Epithelial cell of proximal tubule (primary cell): ENCODE results near the gene FIBIN. TPM values are rescaled to one million over a fixed set of nuclear protein-coding genes. Genes with fewer than 3 reads are reported as not detected.
A peak's percentile ranks its signal among the peaks of the same experiment; 100 is the strongest.

ENCODE experiments used
- DNase-seq: peaks from one replicate; pipeline ENCODE4 v3.0.0-alpha.2; 2011; ENCODE audit warnings: low read depth
- H3K4me3 ChIP-seq: 2 replicates; pipeline ENCODE4 v1.5.1; 2011; ENCODE audit warnings: low read depth, mild to moderate bottlenecking, low read length
- total RNA-seq: library from RNA; depleted of rRNA; stranded (reverse); fragments of >200 nt; gene quantifications from 2 replicates; pipeline ENCODE4 v1.2.3, GENCODE V29; 2015
- TF ChIP-seq, protein P1 (sequence below): conservative IDR thresholded peaks from 2 replicates; pipeline ENCODE4 v1.5.1; 2012; ENCODE audit warnings: low read depth, mild to moderate bottlenecking, low read length

FIBIN gene
- total RNA-seq, 1 donor from 2014 or later, result not detected

DNA sequence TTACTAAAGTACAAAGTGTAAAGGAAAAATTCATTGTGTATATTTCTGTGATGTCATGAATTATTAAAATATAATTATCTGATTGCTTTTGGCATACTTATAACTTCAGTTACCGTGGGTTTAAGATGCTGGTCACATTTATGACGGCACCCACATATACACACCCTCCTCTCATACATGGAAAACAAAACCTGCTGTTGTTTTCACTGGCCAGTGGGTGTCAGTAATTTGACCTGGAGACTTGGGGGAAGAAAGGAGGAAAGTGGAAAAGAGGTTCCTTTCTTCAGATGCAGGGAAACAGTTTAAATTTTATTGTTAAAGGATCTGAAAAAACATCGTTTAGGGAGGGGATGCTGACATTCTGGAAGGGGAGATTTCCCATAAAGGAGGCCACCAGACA is 46.0 kb downstream of the FIBIN start:
- no peak for DNase-seq
- no peak overlapping the region for H3K4me3 ChIP-seq
- TF ChIP-seq, protein P1, sequence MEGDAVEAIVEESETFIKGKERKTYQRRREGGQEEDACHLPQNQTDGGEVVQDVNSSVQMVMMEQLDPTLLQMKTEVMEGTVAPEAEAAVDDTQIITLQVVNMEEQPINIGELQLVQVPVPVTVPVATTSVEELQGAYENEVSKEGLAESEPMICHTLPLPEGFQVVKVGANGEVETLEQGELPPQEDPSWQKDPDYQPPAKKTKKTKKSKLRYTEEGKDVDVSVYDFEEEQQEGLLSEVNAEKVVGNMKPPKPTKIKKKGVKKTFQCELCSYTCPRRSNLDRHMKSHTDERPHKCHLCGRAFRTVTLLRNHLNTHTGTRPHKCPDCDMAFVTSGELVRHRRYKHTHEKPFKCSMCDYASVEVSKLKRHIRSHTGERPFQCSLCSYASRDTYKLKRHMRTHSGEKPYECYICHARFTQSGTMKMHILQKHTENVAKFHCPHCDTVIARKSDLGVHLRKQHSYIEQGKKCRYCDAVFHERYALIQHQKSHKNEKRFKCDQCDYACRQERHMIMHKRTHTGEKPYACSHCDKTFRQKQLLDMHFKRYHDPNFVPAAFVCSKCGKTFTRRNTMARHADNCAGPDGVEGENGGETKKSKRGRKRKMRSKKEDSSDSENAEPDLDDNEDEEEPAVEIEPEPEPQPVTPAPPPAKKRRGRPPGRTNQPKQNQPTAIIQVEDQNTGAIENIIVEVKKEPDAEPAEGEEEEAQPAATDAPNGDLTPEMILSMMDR, result peak; percentile 49

DNA sequence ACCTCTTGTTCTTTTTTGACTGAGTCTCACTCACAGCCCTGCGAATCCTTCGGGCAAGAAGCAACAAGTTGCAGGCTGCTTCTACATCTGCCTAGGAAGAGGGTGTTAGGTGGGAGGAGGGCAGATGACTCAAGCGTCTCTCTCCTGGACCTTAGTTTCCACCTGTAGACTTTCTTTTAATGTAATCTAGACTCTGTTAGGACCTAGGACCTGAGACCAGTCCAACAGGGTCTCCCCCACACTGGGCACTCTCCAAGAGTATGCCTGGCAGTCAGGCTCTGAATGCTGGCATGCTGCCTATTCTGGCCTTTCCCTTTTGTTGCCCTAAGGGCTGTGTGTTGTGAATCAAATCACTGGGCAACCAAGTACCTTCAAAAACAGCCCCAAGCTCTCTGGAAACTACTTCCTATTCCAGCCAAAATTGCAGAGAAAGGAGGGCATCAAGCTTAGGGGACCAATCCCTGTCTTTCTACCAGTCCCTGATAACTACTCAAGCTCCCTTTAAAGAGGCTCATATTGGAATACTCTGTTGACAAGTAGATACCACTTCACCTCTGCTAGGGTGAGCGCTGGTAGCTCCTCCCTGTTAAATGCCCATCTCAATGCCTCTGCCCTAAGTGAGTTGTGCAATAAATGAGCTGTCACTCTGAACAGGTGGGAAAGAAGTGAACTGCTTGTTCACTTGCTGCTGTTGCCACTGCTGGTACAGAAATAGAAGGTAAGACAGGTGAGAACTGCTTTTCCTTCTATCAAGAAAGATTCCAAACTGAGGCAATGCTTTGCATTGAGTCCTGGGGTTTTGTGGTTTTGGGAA is 46.6 kb downstream of the FIBIN start, which contains the start of gene BBOX1:
BBOX1 (plus strand) TSS at position 514 of the 814 bp plus-strand sequence. CDS start 14,616 bp downstream, outside the sequence.
- DNase-seq, result peak; percentile 55
- TF ChIP-seq, protein P1, result no peak
- peak within 1 kb of the TSS; percentile 30 for H3K4me3 ChIP-seq

DNA sequence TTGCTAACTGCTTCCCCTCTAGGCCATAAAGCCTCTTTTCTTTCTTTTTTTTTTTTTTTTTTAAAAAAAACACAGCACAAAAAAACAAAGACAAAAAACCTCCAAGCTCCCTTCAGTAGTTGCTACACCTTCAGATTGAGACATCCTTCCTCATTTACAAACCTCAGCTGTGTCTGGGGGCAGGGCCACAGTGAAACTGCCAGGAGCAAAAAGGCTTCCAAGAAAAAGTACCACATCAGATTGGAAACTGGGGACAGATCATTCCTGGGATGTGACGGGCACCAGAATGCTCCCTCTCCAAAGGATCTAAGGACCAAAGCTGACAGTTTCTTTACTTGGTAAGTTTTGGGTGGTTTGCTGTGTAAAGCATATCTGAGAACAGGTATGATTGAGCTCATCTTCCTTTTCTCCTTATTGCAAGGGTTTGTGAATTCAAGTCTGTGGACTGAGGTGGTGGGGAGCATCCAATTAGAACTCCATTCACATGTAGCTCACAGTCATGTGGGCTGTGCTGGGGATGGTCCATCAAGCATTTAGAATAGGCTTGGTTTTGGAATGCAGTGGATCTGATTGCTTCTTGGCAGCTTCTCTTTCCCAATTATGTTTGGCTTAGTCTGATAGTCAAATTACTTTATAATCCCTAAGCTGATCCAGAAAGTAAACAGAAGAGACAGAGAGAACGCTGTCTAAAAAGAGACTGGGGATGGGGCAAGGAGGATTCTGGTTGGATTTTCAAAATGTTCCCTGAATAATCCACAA is 47.4 kb downstream of the FIBIN start:
- TF ChIP-seq, protein P1, result no peak
- no peak for DNase-seq
- H3K4me3 ChIP-seq, result peak overlapping the region; percentile 30

Other genes with a start within 250 kb of the FIBIN start
- gene BBOX1, start 46.7 kb downstream of the FIBIN start, total RNA-seq, result not detected in 2 replicates